Lung (tissue), 12 donors: Measurements from ENCODE around the gene LDB3. TPM values are rescaled to one million over a fixed set of nuclear protein-coding genes. Genes with fewer than 3 reads are reported as not detected.

Experiments used
- ATAC-seq: fragments of 200-7000 bp; cut with Tn5 transposase; one replicate; pipeline ENCODE4 v1.9.1; 2020; ENCODE audit warnings: moderate number of reproducible peaks; ENCODE audit not compliant: insufficient read depth, low FRiP score
- DNase-seq, 3 donors: peaks; one replicate each; pipeline ENCODE4 v3.0.0-alpha.2; 2013 to 2017
- H3K27ac ChIP-seq, 2 donors: one replicate each; pipeline ENCODE4 v1.5.1; 2013; ENCODE audit warnings: mild to moderate bottlenecking in 2 of 2, moderate library complexity in 2 of 2, control low read depth in 1 of 2, inconsistent platforms in 1 of 2, low read depth in 1 of 2, low read length in 1 of 2
- H3K27me3 ChIP-seq, 3 donors: one replicate each; pipeline ENCODE4 v1.5.1; 2013; ENCODE audit warnings: low read length in 2 of 3; ENCODE audit not compliant: control insufficient read depth in 3 of 3, insufficient read depth in 3 of 3
- H3K36me3 ChIP-seq, 4 donors: one replicate each; pipeline ENCODE4 v1.5.1; 2013; ENCODE audit warnings: low read length in 4 of 4, mild to moderate bottlenecking in 1 of 4, moderate library complexity in 1 of 4; ENCODE audit not compliant: control insufficient read depth in 4 of 4, insufficient read depth in 4 of 4
- H3K4me1 ChIP-seq, 5 donors: one replicate each; pipeline ENCODE4 v1.5.1; 2013; ENCODE audit warnings: low read length in 5 of 5, mild to moderate bottlenecking in 2 of 5, moderate library complexity in 1 of 5; ENCODE audit not compliant: control insufficient read depth in 5 of 5, insufficient read depth in 5 of 5
- H3K4me3 ChIP-seq: one replicate; pipeline ENCODE4 v1.5.1; 2013; ENCODE audit warnings: mild to moderate bottlenecking, control low read depth, moderate library complexity
- H3K9ac ChIP-seq, 2 donors: one replicate each; pipeline ENCODE4 v1.5.1; 2013; ENCODE audit warnings: low read length in 2 of 2, control low read depth in 1 of 2; ENCODE audit not compliant: insufficient read depth in 1 of 2
- H3K9me3 ChIP-seq, 4 donors: one replicate each; pipeline ENCODE4 v1.5.1; 2013; ENCODE audit warnings: low read length in 3 of 4, mild to moderate bottlenecking in 1 of 4, moderate library complexity in 1 of 4; ENCODE audit not compliant: control insufficient read depth in 4 of 4, insufficient read depth in 3 of 4
- WGBS, 2 donors: extraction: QIAGEN DNeasy Blood & Tissue Kit; methylation state at CpG; one replicate each; pipeline ENCODE4 v1.1.7; 2013; 5-methylcytosine and 5-hydroxymethylcytosine counted together
- polyA plus RNA-seq, 2 donors: library from polyadenylated mRNA; stranded (reverse); fragments of 200-250 nt; gene quantifications; one replicate each; pipeline ENCODE4 v1.2.1, GENCODE V29; 2013
- total RNA-seq, 2 donors: library from RNA; depleted of rRNA in 1 of 2; stranded (reverse); fragments of >200 nt in 1 of 2; gene quantifications; one replicate each; pipeline ENCODE4 v1.2.1, GENCODE V29; 2014 to 2021
- TF ChIP-seq, protein P1 (sequence below): IDR thresholded peaks from 2 replicates; pipeline ENCODE4 v1.5.1; 2012; ENCODE audit warnings: mild to moderate bottlenecking; ENCODE audit errors: control extremely low read depth, extremely low read depth
- donor health status: control.
- donor health status: control.
- donor health status: Bipolar disorder and iron deficiency.
- donor health status: healthy.
- donor health status: DM: yes; HTN: yes; CAD: no.

The LDB3 gene
- total and polyA plus RNA-seq, 4 donors = 0.37 to 3.2 (median 1.5) TPM

DNA sequence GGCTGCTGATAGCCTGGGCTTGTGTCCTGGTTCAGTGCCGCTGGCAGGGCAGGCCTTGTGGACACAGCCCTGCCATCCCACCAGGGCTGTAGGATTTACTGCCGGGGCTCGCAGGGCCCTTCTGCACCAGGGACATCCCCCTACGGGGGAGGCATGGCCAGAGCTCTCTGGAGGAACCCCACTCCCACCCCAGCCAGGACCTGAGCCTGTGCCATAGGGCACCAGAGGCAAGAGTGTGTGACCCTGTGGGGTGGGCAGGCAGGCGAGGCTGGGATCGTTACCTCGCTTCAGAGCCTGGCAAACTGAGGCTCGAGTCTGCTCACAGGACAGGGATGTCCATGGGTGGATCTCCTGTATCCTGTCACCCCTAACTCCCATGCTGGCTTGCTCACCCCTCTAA, 2.6 kb downstream of the LDB3 start:
- peaks cover 0 to 43% (median 0%) of the 10 kb centered on the region in 5 donors for H3K4me1 ChIP-seq
- H3K9me3 ChIP-seq = no peaks in the 10 kb centered on the region
- WGBS, 2 donors = 86 to 90% methylated on average over 8 of the region's 8 CpGs
- H3K27ac ChIP-seq = peak overlapping the region in 1 of 2 donors; percentile 94
- ATAC-seq (no peak), DNase-seq (no peak)
- no peak overlapping the region for H3K9ac ChIP-seq
- no peak overlapping the region for H3K4me3 ChIP-seq
- H3K27me3 ChIP-seq = no peaks in the 10 kb centered on the region
- TF ChIP-seq, protein P1, sequence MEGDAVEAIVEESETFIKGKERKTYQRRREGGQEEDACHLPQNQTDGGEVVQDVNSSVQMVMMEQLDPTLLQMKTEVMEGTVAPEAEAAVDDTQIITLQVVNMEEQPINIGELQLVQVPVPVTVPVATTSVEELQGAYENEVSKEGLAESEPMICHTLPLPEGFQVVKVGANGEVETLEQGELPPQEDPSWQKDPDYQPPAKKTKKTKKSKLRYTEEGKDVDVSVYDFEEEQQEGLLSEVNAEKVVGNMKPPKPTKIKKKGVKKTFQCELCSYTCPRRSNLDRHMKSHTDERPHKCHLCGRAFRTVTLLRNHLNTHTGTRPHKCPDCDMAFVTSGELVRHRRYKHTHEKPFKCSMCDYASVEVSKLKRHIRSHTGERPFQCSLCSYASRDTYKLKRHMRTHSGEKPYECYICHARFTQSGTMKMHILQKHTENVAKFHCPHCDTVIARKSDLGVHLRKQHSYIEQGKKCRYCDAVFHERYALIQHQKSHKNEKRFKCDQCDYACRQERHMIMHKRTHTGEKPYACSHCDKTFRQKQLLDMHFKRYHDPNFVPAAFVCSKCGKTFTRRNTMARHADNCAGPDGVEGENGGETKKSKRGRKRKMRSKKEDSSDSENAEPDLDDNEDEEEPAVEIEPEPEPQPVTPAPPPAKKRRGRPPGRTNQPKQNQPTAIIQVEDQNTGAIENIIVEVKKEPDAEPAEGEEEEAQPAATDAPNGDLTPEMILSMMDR = no peak
- H3K36me3 ChIP-seq = no peaks in the 10 kb centered on the region

DNA sequence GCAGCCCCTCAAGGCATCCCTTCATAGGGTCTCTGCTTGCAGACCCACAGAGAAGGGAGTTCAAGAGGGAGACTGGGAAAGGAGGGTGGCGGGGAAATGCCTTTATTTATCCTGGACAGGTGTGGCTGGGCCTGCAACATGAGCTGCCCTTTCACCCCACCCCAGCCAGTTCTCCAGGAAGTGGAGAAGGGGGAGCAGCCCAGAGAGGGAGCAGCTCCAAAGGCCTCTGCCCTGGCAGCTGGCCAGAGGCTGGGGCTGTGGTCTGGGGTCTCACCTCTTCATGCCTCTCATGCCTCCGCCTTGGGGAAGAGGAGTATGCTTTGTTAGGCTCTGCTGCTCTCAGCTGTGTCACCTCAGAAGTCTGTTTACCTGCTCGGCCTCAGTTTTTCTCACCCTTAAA, 3.1 kb downstream of the LDB3 start:
- Histone ChIP-seq H3K36me3 (no peaks in the 10 kb centered on the region), H3K9me3 (no peaks in the 10 kb centered on the region), H3K9ac (no peak overlapping the region), H3K4me1 (peaks cover 0 to 43% (median 0%) of the 10 kb centered on the region in 5 donors), H3K4me3 (no peak overlapping the region), H3K27me3 (no peaks in the 10 kb centered on the region), H3K27ac (peak overlapping the region in 1 of 2 donors; percentile 94)
- 84 to 85% methylated on average over 3 of the region's 3 CpGs for WGBS, 2 donors
- DNase-seq (no peak), ATAC-seq (no peak)
- TF ChIP-seq, protein P1 = no peak

DNA sequence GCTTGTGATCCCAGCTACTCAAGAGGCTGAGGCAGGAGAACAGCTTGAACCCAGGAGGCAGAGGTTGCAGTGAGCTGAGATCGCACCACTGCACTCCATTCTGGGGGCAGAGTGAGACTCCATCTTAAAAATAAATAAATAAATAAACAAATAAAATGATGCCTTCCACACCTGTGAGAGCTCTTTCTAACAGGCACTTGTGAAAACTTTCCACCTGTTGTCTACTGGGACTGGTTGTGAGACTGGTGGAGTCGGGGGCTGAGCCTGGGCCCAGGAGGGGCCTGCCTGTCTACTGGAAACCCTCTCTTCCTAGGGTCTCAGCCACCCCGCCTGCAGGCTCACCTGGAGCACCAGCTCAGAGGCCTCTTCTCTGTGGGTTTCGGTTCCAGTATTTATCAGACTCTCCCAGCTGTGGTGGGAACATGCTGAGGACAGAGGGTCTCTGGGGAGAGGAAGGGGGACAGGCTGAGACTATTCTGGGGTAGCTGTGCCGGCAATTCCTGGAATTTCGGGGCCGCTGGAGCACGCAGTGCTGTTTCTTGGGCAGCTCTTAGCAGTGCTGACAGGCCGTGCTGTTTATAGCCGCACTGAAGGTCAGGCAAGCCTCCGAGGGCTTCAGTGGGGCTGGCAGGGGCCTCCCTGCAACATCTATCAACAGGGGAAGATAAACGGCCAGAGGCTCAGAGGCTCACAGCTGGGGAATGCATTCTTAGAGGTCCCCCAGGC, 3.8 kb downstream of the LDB3 start:
- H3K27me3 ChIP-seq = no peaks in the 10 kb centered on the region
- no peak overlapping the region for H3K9ac ChIP-seq
- peaks cover 0 to 43% (median 0%) of the 10 kb centered on the region in 5 donors for H3K4me1 ChIP-seq
- ATAC-seq = no peak
- WGBS, 2 donors = 66 to 84% methylated on average over 12 of the region's 12 CpGs
- H3K9me3 ChIP-seq = no peaks in the 10 kb centered on the region
- H3K36me3 ChIP-seq = no peaks in the 10 kb centered on the region
- DNase-seq = peak; percentile 43 to 64 (median 43)
- H3K27ac ChIP-seq = peak overlapping the region in 1 of 2 donors; percentile 94
- TF ChIP-seq, protein P1 = no peak
- H3K4me3 ChIP-seq = no peak overlapping the region
